HG03108 (cell line): ENCODE results near the gene CFAP119.
A peak's percentile ranks its signal among the peaks of the same experiment; 100 is the strongest.

Experiments used
- ATAC-seq: cut with Tn5 transposase; IDR thresholded peaks from one replicate; pipeline ENCODE4 v1.9.1; 2021; ENCODE audit warnings: moderate library complexity; ENCODE audit not compliant: unreplicated experiment

CFAP119 gene

DNA sequence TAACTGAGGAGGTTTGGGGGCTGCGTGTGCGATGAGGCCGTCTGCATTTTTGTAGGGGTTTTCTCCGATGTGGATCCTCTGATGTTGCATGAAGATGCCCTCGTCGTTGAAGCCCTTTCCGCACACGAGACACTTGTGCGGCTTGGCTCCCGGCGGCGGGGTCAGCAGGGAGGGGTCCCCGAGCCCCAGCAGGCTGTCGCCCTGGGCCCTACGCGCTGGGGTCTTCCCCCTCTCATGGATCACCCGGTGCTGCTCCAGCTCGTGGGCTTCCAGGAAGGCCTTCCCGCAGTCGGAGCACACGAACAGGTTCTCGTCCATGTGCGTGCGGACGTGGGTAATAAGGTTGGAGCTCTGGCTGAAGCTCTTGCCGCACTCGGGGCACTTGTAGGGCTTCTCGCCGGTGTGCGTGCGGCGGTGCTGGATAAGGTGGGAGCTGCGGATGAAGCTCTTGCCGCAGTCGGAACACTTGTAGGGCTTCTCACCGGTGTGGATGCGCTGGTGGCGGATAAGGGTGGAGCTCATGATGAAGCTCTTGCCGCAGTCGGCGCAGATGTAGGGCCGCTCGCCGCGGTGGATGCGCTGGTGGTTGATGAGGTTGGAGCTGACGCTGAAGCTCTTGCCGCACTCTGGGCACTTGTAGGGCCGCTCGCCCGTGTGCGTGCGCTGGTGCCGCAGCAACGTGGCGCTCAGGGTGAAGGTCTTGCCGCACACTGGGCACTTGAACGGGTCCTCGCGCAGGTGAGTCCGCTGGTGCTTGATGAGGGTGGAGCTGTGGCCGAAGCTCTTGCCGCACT lies 20.8 kb upstream of the CFAP119 start:
- no peak for ATAC-seq

DNA sequence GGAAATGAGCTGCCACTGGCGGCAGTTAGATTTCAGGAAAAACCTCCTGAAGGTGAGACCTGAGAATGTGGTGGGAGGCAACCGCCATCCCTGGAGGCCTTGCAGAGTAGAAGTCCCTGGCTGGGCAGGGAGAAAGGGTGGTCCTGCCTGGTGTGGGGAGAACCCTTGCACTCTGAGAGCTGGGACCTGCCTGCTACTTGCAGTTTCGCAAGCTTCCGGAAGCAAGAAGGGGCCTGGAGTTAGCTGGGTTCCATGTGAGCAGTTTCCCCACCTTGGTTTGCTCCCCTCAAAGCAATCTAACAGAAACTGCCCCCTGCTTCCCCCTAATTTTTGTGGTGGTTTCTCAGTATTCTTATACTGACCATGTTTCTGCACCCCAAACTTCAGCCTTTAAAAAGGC lies 18.7 kb upstream of the CFAP119 start:
- ATAC-seq = no peak

DNA sequence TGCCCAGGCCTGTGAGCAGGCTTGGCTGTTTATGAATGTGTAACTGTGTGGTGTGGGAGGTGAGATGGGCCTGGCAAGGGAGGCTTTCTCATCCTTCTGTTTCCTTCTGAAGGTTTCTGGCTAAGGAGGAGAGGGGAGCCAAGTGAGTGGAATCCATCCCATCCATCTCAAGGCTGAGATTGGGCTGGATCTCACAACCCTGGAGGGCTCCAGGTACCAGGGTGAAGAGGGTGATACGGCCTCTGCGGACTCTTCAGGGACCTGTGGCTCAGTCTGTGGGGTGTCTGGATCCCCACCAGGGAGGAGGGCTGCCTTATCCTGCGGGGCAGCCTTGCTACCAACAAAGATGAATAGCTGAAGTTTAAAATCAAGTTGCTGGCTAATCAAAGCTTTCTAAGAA lies 18.2 kb upstream of the CFAP119 start:
- no peak for ATAC-seq

DNA sequence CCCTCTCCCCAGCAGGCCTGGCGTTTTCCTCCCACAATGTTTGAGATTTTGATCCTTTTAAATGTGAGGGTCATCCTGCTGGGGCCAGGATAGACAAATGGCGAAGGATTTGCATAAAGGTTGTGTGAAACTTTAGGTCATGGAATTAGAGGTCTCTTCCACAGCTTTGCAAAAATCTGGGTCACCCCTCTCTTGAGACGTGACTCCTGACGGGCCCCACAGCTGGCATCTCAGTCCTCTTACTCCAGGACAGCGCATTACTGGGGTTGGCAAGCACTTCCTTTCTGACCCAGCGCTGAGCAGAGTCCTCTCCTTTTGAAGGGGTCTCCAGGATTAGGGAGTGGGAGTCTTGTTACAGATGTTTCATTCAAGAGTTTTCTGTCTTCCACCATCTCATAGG lies 17.7 kb upstream of the CFAP119 start:
- ATAC-seq = no peak

- ATAC-seq = no peak
Observed at GRCh38 chr16:30778549-30779244, 16.8 kb upstream of the CFAP119 start.

DNA sequence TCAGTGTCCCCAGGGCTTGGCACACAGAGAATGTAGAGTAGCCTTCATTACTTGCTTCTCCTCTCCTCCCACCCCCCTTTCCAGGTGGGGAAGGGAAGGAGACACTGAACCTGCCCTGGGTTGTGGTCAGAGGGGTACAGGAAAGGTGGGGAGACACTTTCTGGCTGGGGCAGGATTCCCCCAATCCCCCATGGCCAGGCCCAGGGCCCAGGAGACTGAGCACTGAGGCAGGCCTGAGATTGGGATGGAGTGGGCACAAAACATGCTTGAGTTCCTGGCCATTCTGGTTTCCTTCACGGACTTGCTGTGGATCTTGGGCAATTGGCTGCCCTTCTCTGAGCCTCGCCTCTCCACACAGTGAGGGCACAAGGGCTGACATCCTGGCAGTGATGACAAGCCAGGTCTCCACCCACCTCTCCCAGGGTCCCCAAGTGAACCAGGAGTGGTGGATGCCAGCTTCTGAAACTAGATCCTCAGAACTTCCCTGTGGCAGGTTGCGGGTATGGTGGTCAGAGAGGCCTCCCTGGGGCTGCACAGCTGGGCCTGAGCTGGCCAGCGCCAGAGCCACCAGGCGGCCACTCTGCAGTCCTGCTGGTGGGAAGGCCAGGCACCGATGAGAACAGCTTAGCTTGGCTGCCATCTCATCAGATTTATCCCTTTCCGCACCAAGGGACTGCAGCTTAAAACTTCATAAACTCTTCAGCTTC lies 15.9 kb upstream of the CFAP119 start:
- no peak for ATAC-seq

GRCh38 chr16:30775392-30776188 lies 13.7 kb upstream of the CFAP119 start:
- peak; percentile 68 for ATAC-seq

- ATAC-seq = no peak
Observed at GRCh38 chr16:30775131-30775391, 13.2 kb upstream of the CFAP119 start.

- ATAC-seq = no peak
Observed at GRCh38 chr16:30774367-30775130, 12.7 kb upstream of the CFAP119 start.

- ATAC-seq = no peak
Observed at GRCh38 chr16:30773826-30774225, 12.0 kb upstream of the CFAP119 start.

- ATAC-seq = no peak
Observed at GRCh38 chr16:30771726-30772125, 9.9 kb upstream of the CFAP119 start.

DNA sequence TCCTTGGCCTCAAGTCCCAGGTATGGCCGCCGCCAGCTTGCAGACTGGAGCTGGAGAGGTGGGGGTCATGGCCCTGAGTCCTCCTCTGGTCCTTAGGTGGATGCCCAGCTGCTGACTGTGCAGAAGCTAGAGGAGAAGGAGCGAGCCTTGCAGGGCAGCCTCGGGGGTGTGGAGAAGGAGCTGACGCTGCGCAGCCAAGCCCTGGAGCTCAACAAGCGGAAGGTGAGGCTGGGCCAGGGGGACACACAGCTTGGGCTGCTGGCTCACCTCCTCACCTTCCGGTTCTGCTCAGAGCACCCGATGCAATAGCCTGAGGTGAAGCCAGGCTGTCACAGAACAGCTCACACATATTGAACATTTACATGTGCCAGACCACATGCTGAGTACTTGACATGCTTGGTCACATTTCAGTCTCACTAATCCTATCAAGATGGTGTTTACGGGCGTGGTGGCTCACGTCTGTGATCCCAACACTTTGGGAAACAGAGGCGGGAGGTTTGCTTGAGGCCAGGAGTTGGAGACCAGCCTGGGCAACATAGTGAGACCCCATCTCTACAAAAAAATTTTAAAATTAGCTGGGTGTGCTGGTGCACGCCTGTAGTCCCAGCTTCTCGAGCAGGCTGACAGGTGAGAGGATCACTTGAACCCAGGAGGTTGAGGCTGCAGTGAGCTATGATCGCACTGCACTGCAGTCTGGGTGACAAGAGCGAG lies 7.7 kb upstream of the CFAP119 start:
- ATAC-seq = no peak

DNA sequence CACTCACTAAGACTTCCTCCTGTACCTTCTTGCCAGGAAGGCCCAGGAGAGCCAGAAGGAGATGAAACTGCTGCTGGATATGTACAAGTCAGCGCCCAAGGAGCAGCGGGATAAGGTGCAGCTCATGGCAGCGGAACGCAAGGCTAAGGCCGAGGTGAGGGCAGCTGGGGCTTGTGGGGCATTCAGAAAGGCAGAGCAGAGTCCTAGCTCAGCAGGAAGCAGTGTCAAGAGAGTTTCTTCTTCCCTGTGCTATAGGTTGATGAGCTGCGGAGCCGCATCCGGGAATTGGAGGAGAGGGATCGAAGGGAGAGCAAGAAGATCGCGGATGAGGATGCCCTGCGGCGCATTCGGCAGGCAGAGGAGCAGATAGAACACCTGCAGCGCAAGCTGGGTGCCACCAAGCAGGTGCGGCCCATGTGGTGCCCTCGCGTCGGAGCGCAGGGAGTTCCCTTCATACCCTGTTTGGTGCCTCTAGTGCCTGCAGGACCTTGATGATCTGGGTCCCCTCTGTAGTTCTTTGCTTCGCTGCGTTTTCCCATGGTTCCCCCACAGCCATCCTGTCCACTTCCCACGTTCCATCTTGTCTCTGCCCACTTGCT lies 6.8 kb upstream of the CFAP119 start:
- no peak for ATAC-seq

DNA sequence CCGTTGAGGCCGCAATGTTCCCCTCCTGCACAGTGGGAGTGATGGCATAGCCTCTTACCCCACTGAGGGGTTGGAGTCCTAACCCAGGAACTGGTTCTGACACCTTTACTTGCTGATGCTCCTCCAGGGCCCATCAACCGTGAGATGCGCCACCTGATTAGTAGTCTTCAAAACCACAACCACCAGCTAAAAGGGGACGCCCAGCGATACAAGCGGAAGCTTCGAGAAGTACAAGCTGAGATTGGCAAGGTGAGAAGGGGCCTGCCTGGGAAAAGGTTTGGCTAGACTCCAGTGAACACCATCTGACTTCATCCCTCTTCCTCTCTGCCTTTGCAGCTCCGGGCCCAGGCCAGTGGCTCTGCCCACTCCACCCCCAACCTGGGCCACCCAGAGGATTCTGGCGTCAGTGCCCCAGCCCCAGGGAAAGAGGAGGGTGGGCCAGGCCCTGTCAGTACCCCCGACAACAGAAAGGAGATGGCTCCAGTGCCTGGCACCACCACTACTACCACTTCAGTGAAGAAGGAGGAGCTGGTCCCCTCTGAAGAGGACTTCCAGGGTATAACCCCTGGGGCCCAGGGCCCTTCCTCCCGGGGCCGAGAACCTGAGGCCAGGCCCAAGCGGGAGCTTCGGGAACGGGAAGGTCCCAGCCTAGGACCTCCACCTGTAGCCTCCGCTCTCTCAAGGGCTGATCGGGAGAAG lies 6.1 kb upstream of the CFAP119 start:
- peak; percentile 41 for ATAC-seq

DNA sequence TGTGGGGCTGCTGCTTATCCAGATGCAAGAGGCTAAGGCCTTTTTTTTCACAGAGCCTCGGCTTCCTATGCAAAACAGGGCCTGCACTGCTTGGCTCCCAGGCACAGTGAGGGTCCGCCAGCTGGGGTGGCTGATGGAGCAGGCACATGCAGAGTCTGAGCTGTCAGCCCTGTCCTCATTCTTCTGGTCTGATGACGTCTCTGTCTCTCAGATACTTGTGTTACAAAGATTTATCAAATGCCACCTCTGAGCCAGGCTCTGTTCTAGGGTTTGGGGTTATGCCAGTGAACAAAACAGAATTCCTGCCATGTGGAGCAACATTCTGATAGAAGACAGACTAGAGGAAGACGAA lies 5.0 kb upstream of the CFAP119 start:
- no peak for ATAC-seq

- no peak for ATAC-seq
Observed at GRCh38 chr16:30766206-30766932, 4.5 kb upstream of the CFAP119 start.

GRCh38 chr16:30764816-30765465 lies 3.1 kb upstream of the CFAP119 start:
- no peak for ATAC-seq

DNA sequence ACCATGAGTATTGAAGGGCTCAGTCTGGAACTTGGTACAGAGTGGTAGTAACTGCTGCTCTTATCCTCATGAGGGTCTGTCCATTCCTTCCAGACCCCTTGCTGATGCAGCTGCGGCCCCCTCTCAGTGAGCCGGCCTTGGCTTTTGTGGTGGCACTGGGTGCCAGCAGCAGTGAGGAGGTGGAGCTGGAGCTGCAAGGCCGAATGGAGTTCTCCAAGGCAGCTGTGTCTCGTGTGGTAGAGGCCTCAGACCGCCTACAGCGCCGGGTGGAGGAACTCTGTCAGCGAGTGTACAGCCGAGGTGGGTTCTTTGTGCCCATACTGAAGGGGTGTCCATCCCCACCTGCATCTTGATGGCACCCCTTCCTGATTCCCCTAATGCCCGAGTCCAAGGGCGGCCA lies 2.2 kb upstream of the CFAP119 start:
- ATAC-seq = no peak
